Measurements from ENCODE around the gene GRIK1. TPM values are rescaled to one million over a fixed set of nuclear protein-coding genes. Genes with fewer than 3 reads are reported as not detected.

Gene GRIK1
- polyA plus RNA-seq, 1 donor, result 0.39 TPM

DNA sequence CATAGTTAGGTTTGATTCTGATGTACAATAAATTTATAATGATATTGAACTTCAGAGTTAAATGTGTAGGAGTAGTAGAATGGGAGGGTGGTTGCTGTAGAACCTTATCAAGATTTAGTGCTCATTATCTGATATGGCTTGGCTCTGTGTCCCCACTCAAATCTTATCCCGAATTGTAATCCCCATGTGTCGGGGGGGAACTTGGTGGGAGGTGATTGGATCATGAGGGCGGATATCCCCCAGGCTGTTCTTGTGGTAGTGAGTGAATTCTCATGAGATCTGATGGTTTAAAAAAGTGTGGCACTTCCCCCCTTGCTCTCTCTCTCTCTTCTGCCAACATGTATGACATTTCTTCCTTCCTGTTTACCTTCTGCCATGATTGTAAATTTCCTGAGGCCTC, 265.5 kb downstream of the GRIK1 start:
- DNase-seq (ENCODE audit: low read depth), result no peak

DNA sequence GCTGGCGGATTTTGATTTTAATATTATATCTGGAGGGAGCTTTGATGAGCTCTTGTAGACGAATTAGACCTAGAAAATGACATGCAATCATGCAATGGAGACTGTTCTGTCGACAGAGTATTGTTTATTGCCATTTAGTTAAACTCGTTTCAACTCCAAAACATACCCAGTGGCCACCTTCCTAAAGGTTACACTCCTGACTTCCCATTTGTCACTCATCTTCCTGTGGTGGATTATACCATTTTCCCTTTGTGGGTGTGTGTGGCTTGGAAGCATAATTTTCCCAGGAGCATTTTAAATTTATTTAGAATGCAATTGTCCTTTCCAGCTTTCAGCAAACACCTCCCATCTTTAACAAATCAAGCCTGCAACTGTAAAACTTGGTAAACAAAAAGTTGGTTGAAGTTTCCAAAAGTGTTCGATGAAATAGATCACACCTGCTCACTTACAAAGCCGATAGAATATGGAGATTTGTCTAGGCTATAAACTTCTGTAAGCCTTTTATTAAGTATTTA, 266.6 kb downstream of the GRIK1 start:
- no peak for DNase-seq (ENCODE audit: low read depth)

DNA sequence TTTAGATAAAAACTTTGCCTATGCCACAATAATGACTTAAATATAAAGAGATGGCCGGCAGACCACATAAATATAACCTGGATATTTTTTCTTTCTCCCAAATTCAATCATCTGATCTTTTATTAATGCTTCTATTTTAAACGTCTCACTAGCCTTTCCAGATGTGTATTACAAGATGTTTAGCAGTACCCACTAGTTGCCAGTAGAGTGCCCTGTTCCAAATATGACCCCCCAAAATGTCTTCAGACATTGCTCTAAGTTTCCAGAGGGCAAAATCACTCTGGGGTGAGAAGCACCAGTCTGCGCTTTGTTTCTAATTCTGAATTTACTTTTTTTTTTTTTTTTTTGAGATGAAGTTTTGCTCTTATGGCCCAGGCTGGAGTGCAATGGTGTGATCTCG, 268.1 kb downstream of the GRIK1 start:
- no peak for DNase-seq (ENCODE audit: low read depth)

DNA sequence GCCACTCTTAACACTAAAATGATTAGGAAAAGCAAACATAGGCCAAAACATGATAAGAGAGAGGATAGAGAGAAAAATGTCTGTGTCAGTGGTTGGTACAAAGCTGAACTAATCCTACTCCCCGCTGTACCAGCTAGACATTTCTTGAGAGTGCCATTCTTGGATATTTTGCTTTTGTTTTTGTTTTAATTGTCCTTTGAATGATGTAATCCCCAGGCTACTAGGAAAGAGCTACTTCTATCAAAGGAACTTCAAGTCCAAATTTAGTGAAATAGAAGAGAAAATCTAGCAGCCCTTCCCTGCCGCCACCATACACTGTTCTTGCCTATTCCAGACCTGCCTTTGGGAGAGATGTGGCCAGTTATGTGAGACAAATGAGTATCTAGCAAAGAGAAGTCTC, 269.6 kb downstream of the GRIK1 start:
- DNase-seq (ENCODE audit: low read depth), result no peak

DNA sequence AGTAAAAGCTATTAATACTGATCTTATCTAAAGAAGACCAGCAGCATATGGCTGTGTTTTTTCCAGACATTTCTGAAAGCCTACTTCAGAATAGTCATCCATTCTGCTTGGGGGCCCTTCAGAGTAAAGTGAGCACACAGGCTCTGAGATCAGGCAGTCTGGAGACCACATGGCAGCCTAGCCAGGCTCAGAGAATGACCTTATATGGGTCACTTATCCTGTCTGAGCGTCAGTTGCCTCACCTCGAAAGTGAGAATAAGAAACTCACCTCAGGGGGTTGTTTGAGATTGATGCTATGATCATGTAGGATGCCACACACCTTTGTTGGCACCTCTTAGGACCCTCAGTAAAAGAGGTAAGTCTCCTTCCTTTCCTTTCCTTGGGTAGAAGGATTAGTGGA, 270.4 kb downstream of the GRIK1 start:
- no peak for DNase-seq (ENCODE audit: low read depth)

DNA sequence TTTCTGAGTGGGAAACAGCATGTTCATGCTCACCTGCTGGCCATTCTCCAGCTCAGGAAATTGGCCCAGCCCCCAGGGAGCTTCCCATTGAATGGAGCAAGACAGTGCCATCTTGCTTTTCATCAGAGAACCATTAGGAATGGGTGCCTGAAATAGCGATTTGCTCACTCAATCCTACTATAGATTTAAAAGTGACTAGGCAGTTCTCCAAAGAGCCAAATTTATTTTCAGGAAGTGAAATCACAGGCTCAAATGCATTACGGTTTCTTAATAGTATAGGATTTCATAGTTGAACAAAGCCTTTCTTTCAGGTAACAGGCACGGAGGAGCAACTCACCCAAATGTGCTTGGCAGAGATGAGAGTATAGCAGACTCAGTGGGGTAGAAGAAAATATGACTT, 272.1 kb downstream of the GRIK1 start:
- DNase-seq (ENCODE audit: low read depth), result no peak

DNA sequence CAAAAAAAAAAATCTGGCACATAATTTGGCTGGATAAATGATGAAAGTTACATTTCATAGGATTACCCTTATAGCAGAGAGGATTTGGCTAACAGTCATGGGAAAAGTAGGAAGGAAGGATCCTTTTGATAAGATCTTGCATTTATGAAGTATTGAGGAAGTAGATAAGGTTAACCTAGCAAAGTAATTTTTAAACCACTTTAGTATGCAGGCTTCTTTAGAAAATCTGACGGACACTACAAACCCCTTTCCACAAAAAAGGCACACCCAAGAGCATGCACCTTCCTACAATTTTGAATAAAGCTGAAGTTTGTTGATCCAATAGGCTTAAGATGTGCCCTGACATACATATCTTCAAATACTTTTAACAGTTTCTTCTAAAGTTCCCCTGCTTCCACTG, 275.2 kb downstream of the GRIK1 start:
- no peak for DNase-seq (ENCODE audit: low read depth)

DNA sequence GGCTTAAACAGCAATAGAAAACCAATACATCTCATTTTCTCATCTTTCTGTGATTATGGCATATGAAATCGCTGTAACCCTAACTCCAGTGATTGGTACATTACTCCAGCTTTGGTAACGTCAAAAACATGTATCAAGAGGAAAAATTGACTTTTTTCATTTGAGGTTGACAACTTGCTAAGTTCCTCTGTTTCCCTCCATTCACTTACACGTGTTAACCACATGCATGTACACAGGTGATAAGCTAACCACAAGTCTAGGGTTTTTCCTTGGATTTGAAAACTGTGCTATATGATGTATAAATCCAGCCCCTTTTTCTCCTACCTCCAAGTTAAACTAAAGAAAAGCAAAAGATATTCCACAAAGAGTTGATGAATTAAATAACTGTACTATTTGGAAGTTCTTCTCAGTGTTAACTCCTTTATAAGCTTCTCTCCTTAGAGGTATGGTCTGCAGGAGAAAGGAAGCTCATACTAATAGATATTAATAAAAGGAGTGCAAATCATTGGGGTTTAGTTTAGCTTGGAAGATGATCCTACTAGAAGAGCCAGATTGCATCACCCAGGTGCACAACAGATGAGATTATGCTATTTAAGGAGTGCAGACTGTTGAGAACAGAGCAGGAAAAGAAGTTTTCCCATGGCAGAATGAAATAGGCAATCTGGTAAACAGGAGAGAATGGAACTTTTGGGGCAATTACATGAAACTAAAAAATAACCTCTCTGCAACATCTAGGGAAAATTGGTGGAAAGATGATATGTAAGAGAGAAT, 277.9 kb downstream of the GRIK1 start:
- no peak for DNase-seq (ENCODE audit: low read depth)

DNA sequence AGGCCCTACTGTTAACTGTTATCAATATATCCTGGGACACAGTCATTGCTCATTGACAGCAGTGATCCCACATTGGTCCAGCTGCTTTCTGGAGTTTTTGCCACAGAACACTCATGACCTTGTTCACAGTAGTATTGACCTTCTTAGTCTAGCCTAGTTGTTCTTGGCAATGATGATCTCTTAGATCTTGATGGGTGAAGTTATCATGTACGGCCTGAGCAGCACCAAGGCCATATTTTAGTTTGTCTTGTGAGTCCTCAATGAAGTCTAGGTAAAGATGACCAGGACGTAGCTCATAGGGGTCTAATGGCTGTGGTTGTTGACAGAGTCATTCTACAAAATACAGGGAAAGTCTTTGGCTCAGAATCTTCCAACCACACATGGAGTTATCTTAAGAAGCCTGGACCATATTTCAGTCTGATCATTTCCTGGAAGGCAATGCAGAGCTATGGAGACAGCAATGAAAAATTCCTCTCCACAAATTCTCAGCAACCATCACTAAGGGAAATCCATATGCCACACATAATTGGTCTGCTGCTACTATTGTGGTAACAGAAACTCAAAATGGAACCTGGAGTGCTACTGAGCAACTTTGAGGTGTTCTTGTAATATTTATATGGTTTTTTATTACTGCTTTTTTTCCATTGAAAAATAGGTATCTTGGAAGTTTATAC, 279.6 kb downstream of the GRIK1 start:
- DNase-seq (ENCODE audit: low read depth), result no peak

DNA sequence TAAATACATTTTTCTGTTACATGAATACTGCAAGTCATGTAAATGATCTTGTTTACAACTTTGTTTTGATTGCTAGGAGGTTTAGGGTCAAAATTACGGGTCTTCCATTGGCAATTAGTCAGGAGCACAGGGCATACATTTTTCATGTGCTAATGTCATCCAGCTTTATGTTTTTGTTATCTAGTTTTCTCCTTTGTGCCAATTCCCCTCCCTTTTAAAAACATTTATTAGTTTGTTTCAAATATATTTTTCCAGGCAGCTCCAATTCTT, 280.9 kb downstream of the GRIK1 start:
- DNase-seq (ENCODE audit: low read depth), result no peak

DNA sequence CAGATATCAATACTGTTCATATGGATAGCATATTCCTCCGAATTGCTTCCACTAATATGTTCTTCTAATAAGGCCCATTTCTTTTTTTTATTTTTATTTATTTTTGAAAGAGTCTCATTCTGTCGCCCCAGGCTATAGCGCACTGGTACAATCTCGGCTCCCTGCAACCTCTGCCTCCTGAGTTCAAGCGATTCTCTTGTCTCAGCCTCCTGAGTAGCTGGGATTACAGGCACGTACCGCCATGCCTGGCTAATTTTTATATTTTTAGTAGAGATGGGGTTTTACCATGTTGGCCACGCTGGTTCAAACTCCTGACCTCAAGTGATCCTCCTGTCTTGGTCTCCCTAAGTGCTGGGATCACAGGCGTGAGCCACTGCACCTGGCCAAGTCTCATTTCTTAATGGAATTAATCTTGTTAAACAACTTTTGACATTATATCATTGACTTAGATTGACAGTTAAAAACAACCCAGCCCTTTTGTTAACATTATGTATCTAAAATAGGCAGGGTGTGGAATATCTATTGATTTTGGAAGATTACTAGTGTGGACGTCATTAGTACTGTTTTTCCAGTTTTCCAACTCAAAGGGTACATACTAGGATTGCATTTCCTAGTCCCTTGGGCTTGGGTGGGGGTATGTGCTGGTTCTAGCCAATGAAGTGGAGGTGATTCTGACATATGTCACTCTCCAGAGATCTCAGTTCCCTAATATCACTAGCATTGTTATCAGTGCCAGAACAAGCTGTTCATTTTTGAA, 281.4 kb downstream of the GRIK1 start:
- no peak for DNase-seq (ENCODE audit: low read depth)

DNA sequence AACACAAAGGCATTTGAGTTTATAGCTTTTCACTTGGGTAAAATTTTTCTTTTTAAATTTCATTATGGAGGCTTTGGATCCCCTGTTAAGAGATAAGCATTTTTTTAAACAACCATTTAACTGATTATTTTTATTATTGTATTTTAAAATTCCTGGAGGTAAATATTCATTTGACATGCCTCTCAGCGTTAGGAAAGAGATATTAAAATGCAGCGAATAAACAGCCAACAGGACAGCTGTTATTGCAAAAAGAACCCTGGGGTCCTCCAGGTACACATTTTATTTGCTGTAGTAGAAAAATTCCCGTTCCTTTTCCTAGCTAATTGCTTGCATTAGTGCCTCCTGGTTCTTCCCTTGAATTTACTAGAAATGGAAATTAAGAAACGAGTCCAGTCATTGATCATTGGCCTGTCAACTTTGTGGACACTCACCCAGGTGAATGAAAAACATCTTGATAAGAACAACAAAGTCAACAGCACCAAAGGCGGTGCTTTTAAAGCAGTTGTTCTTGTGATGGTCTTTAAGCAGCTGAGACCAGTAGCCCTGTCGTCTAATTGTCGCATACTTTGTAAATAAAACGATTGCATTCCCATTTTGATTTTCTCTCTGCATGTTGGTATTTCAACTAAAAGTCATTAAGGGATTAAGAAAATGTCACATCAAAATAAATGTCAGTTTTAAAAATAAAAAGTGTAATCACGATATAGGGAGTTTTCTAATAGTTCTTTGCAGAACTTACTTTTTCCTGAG, 282.4 kb downstream of the GRIK1 start:
- DNase-seq (ENCODE audit: low read depth), result no peak

DNA sequence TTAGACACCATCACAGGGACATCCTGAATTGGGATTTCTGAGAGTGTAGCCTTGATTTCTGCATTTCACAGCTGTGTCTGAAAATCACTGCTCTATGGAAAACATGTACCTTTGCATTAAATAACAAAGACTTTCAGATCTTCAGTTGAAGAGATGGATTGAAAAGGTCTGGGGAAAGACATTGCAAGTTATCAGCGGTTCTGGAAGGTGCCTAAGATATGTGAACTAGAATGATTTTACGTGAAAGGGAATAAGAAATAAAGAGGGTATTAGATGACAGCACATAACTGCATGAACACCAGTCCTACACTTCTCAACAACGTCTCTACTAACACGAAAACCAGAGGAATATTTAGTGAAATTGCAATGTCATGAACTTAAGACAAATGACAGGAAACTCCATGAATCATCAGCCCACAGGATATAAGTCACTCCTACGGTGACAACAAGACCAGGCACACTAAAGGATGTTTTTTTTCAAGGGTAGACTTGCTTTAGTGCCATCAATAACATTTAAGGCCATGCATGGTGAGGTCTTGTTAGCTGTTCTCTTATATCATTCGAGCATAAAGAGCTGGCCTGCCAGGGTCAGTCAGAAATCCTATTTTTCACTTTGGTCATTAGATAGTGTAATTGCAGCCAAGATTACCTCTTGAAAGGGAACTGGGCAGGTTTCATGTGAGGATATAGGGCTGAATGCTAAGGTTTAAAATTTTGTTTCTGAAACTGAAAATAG, 283.1 kb downstream of the GRIK1 start:
- no peak for DNase-seq (ENCODE audit: low read depth)

DNA sequence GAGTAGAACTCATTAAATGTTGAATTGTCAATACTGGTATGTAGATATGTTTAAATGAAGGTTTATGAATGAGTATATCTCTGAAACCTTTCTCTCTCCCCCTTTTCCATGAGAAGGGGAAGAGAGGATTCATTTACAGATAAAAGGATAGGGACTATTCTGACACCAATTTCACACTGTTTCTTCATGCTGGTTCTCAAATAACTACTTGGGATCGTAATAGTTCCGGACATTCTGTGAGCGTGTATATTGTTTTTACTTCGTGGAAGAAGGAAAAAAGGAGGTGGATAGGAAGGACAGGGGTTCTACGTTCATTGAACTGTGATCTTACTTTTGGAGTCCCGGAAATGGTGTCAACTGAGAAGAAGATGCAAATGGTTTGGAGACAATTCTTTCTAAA, 284.2 kb downstream of the GRIK1 start:
- DNase-seq (ENCODE audit: low read depth), result no peak

DNA sequence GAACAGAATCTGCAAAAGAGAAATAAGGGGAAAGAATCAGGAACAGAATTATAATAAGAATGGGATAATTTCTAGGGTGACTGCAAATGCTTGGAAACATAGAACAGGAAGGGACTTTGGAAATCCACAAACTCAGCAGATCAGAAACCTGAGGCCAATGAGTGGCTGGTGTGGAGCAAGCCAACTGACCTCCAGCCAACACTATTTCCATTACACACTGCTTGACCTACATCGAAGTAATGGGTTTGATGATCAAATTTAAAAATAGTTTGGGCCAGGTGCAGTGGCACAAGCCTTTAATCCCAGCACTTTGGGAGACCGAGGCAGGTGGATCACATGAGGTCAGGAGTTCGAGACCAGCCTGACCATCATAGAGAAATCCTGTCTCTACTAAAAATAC, 284.9 kb downstream of the GRIK1 start:
- no peak for DNase-seq (ENCODE audit: low read depth)

DNA sequence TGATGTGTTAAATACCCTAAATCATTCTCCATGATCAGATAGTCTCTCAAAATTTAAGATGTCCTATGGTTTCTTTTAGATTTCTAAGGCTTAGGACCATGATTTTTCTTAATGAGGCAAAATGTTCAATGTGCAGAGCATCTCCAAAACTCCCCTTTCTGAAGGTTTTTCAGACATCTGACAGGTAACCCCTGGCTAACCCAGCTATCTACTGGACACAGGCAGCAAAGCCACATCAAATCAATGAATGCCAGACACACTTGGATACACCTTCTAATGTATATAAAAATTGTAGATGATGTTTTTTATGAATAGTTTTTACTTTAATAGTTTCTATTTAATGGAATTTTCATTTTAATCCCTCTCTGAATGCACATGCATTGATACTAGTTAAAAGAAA, 285.6 kb downstream of the GRIK1 start:
- no peak for DNase-seq (ENCODE audit: low read depth)

DNA sequence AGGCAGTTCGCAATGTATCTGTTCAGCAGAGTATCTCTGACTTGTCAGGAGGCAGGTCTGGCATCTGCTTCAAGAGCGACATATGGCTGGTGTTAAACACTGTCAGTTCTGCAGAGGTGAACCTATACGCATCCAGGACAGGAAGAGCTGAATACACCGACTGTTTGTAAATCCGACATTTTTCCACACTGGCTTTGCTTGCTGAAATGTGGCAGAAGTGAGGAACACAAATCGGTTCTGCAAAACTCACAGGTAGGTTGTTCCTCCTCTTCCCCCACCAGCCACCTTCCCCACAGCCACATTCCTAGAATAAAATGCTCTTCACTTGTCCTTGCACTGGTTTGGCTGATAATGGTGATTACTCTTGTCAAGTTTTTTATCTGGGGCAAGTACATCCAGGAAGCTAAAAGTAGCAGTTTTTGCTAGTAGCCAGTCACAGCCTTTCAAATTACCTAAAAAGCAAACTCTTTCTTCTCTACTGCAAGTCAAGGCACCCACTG, 289.2 kb downstream of the GRIK1 start:
- DNase-seq (ENCODE audit: low read depth), result no peak

DNA sequence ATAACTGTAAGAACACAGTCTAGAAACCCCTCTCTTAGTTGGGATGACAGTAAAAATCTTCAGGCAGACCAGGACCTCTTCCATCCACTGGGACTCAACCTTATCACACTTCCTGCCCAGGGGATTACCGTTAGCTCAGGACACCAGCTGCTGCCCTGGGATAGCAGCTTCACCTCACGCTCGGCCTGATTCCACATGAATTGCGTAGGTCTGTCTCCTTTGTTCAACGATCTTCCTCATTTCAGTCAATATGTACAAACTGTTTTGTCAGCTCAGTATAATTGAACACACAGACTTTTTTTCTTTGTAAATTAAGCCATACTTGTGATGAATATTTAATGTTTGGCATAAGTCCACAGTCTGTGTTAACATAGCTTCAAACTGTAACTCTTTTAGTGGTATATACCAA, 290.4 kb downstream of the GRIK1 start:
- no peak for DNase-seq (ENCODE audit: low read depth)

DNA sequence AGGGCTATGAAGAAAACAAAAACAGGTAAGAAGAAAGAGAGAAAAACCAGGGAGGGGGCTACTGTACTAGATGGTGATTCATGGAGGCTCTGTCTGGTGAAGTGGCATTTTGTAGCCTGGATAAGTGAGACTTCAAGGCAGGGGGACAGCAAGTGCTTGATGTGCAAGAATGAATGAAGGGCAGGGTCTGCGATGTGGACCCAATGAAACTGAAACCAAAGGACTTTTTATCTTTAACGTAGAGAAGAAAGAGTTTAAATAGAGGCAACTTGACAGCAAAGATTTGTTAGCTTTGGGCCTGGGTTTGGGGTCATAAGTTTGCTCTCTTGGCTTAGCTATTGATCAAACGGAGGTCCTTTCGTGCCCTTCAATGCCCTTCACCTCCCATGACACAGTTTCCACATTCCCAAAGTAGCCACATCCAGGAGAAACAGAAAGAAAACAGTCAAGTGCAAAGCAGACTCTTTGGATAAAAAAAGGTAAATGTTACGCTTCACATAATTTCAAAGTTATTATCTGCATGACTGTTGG, 291.0 kb downstream of the GRIK1 start:
- no peak for DNase-seq (ENCODE audit: low read depth)

DNA sequence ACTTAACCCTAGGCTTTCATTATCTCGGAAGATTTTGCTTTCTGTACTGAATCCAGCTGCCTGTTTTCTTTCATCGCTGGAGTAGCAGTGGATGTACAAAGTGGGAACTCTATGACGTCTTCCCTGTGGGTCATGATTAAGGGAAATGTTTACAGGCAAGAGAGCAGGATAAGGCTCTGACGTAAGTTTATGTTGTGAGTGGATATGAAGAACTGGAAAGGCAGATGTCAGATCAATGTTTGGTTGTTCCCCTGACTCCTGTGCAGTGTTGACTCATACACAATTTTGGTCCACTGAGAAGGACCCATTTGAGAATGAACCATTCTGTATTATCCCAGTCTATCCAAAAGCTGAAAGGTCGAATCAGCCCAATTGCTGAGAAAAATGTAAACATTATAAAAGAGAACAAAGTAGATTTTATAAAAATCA, 292.4 kb downstream of the GRIK1 start:
- DNase-seq (ENCODE audit: low read depth), result no peak

All from forelimb muscle (tissue), 1 donor.